ENCODE results near the gene CAMK1G. TPM values are rescaled to one million over a fixed set of nuclear protein-coding genes. Genes with fewer than 3 reads are reported as not detected.

Gene CAMK1G
- total and polyA plus RNA-seq, 10 of the 15 experiments (the other 5 are each of a cell fraction or from before 2014, with no cell fraction given): 0.18 to 0.20 TPM; not detected in 8

GRCh38 chr1:209661071-209661470 lies 77.6 kb downstream of the CAMK1G start:
- SMC1A ChIA-PET (ENCODE audit: uncharacterized antibody, unreplicated experiment): interaction anchor here (0.9 to 17.6 kb wide), 3 partner anchors 12 to 21 kb away, joined by 3 to 261 read pairs (median 11); partner anchors contain the start of gene G0S2
- Histone ChIP-seq H3K27ac (ENCODE audit: control insufficient read depth, insufficient read depth) (no peak overlapping the region), H3K36me3 (ENCODE audit: control insufficient read depth in 2 of 2, insufficient read depth in 2 of 2, low read length in 1 of 2) (no peaks in the 10 kb centered on the region), H3K9ac (ENCODE audit: control insufficient read depth, insufficient read depth, low read length) (no peak overlapping the region), H3K4me1 (ENCODE audit: control insufficient read depth, insufficient read depth, low read length) (peaks cover 3% of the 10 kb centered on the region; the same call in 1 of the 2 replicates), H3K4me3 (no peak overlapping the region), H3K79me2 (ENCODE audit: control insufficient read depth, insufficient read depth, low read length) (no peaks in the 10 kb centered on the region), H2AFZ (ENCODE audit: control insufficient read depth, low read depth, low read length) (no peak overlapping the region), H3K9me3 (replicated peaks; ENCODE audit: control insufficient read depth, insufficient read depth, low read length) (no peaks in the 10 kb centered on the region), H4K20me1 (ENCODE audit: control insufficient read depth, insufficient read depth) (no peaks in the 10 kb centered on the region), H3K27me3 (replicated peaks in 1 of 2; ENCODE audit: control insufficient read depth in 2 of 2, insufficient read depth in 2 of 2, low read length in 1 of 2) (no peaks in the 10 kb centered on the region; a peak in 1 of 4 replicates), H3K4me2 (ENCODE audit: control insufficient read depth, insufficient read depth) (no peak overlapping the region)
- no peak for ATAC-seq
- in situ Hi-C loops (cut with MboI): no loop called here
- CTCF ChIA-PET: interaction anchor here (0.5 to 1.7 kb wide), 6 partner anchors 11 to 107 kb away, joined by 3 to 5 read pairs (median 4); no protein-coding TSS in a partner anchor
- DNase-seq (ENCODE audit: low read depth, low spot score): no peak
- FAIRE-seq: no peak
- POLR2A ChIA-PET: interaction anchor here (1.0 to 2.9 kb wide), 3 partner anchors 8 to 14 kb away, joined by 5 to 12 read pairs (median 6); partner anchors contain the start of genes G0S2 and LAMB3
- BruUV-seq (replicated peaks): no TSS peak
- intact Hi-C loops (cut with micrococcal nuclease; ENCODE audit: unreplicated experiment): no loop called here
- RAD21 ChIA-PET (ENCODE audit: unreplicated experiment): interaction anchor here (1.3 to 15.7 kb wide), 2 partner anchors 14 to 50 kb away, joined by 3 to 195 read pairs; partner anchors contain the start of gene G0S2
- no peak for TF ChIP-seq IKZF2 (IDR thresholded peaks at IDR 0.05)
- TF ChIP-seq MYC (IDR thresholded peaks at IDR 0.05; ENCODE audit: insufficient read depth, insufficient read length, insufficient replicate concordance, low read length, severe bottlenecking): no peak
- TF ChIP-seq RELB (IDR thresholded peaks at IDR 0.05; ENCODE audit: low read depth): no peak
- TF ChIP-seq NFXL1 (IDR thresholded peaks at IDR 0.05; ENCODE audit: borderline replicate concordance): no peak
- no peak for TF ChIP-seq ZNF622 (IDR thresholded peaks at IDR 0.05)
- no peak for TF ChIP-seq POLR2A (IDR thresholded peaks at IDR 0.05; ENCODE audit: low read depth, low read length)
- no peak for TF ChIP-seq CHD2 (IDR thresholded peaks at IDR 0.05; ENCODE audit: borderline replicate concordance, low read depth, low read length)
- TF ChIP-seq LARP7 (IDR thresholded peaks at IDR 0.05): no peak
- no peak for TF ChIP-seq ESRRA (IDR thresholded peaks at IDR 0.05; ENCODE audit: low read length)
- TF ChIP-seq NR2F1 (conservative IDR thresholded peaks at IDR 0.05): no peak
- no peak for TF ChIP-seq ZNF384 (IDR thresholded peaks at IDR 0.05; ENCODE audit: borderline replicate concordance, low read depth, low read length)
- no peak for TF ChIP-seq ZZZ3 (IDR thresholded peaks at IDR 0.05; ENCODE audit: control insufficient read depth, insufficient read length, low read depth)
- no peak for TF ChIP-seq FOXM1 (IDR thresholded peaks at IDR 0.05; ENCODE audit: low read depth, low read length)
- no peak for TF ChIP-seq CUX1 (IDR thresholded peaks at IDR 0.05; ENCODE audit: insufficient replicate concordance, low read depth, low read length)
- TF ChIP-seq ZNF217 (IDR thresholded peaks at IDR 0.05): no peak
- no peak for TF ChIP-seq ZBTB33 (IDR thresholded peaks at IDR 0.05)
- TF ChIP-seq MTA2 (IDR thresholded peaks at IDR 0.05; ENCODE audit: low read depth): no peak
- no peak for TF ChIP-seq TAF1 (IDR thresholded peaks at IDR 0.05; ENCODE audit: borderline replicate concordance, low read depth, low read length)
- 35% methylated on average over 1 of the region's 1 CpG for WGBS (ENCODE audit: insufficient coverage, insufficient replicate concordance, low lambda C conversion rate, missing lambda C conversion rate)

All from GM12878 (cell line).